GM19035 (cell line): ENCODE results near the gene OSBPL10.
A peak's percentile ranks its signal among the peaks of the same experiment; 100 is the strongest.
"Not testable (repeated sequence)": the region's sequence is repeated elsewhere in the genome, so short reads cannot be mapped to it uniquely, and the experiment has no call there.

ENCODE experiments used
- ATAC-seq: cut with Tn5 transposase; IDR thresholded peaks from one replicate; pipeline ENCODE4 v1.9.1; 2021; ENCODE audit not compliant: unreplicated experiment

OSBPL10 gene

DNA sequence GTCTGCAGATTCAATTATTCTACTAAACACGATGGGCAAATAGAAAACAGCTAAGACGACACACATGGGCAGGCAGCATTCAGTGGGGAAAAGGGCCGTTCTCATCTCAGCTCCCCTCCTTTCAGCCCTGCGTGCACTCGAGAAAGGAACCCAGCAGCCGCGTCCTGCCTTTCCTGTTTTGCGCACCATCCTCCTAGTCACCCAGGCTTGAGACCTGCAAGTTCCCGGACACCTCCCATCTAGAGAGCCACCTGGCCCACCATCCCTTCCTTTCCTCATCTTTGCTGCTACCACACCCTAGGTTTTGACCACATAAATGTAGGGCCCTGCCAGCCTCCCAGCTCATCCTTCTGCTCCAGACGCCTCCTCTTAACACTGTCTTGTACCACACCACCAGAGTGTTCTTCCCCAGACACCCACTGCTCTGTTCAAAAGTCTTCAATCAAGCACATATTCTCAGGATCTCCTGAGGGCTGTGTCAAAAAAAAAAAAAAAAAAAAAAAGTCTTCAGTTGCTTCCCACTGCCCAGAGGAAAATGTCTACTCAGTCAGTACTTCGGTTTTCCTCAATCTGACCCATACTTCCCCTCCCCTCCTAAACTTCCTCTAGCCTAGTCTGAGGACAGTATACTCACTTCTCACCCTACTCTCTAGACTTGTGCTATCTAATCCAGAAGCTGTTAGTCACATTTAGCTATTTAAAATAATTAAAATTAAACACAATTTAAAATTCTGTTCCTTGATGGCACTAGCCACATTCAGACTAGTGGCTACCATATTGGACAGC, 266.4 kb downstream of the OSBPL10 start:
- ATAC-seq, result no peak

DNA sequence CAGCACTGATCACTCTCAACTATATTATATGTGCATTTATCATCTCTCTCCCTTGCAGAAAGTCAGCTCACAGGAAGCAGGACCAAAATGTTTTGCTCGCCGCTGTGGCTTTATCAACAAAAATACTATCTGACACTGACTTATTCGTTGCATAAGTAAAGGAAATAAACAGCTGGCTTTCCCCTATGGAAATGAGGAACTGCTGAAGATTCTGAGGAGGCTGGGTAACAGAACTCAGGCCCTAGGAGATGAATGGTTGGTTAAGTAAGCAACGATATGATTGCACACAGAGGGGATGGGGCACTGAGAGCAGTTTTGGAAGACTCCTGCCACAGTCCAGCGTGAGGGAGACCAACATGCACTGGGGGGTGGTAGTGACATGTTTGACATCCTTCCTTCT, 267.2 kb downstream of the OSBPL10 start:
- ATAC-seq, result no peak

DNA sequence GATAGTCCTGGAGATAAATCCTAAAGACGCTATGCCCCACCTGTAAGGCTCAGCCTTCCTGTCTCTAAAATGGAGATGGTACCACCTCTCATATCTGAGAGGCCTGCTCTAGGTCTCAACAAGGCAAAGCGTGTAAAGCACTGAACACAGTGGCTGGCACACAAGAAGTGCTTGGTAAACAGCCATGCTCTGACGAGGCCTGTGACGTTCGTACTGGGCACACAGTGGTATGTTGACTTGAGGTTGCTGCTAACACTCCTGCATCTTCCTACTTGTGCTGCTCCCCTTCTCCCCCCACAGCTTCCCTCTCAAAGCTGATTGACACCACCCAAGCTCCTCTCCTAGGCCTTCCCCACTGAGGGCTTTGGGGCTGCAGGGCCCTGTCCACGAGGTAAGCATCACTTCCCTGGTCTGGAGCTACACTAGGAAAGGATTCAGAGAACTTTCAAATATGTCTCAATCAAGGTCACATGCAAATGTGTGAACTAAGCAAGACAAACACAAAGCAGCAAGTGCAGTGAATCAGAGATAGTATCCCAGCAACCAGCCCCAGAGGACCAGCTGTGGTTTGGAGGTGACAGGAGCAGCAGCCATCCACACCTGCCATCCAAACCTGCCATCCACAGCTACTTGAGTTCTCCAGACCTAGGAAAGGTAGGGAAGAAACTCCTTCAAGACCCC, 270.8 kb downstream of the OSBPL10 start:
- no peak for ATAC-seq

DNA sequence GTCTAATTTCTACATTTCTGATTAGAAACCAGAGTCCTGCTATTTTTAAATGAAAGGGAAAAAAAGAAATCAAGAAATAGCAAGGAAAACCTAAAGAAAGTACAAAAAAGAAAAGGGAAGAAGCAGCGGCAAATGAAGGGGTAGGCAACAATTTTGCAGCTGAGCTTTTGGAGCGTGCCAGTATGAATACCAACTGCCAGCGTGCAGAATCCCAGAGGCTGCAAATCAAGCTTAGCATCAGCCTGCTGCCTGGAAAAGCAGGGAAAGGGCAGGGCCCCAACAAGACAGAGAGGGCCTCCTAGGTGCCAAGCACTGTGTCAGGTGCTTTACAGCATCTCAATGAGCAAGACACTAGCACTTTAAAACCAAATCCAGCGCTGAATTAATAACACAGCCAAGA, 271.5 kb downstream of the OSBPL10 start:
- no peak for ATAC-seq

DNA sequence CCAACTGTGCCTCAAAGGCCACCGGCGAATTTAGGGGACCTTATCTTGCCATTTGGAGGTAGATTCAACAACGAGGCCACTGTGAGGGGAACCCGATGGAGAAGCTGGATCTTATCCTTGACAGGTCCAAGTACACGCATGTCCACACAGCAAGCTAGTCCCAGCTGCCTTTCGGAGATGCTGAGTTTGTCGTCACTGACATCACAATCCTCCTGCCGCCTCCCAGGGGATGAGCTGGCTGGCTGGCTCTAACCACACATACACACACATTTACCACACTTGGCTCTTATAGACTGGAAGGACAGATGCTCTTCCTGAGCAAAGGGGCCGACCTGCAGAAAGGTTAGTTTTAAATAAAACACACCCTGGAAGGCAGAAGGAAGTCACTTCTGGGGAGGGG, 272.1 kb downstream of the OSBPL10 start:
- ATAC-seq, result no peak

DNA sequence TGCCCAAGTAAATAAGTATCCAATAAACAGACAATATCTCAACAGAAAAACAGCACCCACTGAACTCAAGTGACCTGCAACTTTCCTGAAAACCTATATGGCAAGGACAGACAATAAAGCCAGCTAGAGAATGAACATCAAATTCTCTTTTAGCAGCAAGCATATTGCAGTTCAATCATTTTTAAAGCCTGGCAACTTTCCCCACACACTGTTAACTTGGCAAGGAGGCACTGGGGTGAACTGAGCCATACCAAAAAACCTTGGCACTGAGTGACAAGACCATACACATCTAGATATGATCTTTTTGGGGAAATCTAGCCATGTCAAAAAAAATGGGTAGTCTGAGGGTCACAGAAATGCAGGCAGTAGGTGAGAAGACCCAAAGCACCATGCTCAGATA, 273.8 kb downstream of the OSBPL10 start:
- no peak for ATAC-seq

DNA sequence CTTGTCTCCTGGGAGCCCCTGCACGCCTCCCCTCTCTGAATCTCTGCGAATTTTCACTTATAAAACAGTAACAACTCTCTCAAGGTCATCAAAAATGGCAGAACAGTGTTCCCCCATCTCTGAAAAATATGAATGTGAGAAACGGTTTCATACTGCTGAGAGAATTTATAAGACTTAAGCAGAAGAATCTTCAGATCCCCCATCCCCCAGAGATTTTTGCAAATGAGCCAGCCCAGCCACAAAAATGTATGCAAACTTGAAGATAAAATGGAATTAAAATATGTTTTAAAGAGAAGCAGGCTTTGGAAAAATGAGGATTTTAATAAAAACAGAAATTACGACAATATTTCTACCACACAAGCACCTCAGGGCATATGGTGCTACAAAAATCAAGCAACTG, 275.3 kb downstream of the OSBPL10 start:
- ATAC-seq, result no peak

DNA sequence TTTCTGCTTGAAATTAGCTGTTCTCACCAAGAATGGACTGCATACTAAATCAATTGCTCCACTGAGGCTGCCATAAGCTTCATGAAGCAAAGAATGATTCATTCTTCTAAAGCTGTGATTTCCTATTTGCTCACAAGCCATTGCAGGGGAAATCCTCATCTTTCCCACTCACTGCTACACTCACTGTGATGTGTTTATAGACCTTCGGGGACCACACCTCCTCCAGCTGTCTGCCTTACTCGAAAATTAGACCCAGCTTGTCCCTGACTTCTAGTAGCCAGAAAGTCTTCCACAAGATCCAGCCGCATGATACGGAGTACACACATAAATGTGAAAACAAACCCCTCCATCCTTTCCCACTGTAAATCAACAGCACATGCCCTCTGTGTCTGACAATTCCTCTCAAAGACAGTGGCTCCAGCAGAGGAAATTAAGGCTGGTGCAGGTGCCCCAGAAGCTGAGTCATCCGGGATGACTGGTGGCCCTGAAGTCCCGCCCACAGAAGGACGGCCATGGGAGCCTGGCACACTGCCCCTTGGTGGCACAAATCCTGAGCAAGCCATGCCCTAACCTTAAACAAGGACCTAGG, 276.4 kb downstream of the OSBPL10 start:
- ATAC-seq, result no peak

DNA sequence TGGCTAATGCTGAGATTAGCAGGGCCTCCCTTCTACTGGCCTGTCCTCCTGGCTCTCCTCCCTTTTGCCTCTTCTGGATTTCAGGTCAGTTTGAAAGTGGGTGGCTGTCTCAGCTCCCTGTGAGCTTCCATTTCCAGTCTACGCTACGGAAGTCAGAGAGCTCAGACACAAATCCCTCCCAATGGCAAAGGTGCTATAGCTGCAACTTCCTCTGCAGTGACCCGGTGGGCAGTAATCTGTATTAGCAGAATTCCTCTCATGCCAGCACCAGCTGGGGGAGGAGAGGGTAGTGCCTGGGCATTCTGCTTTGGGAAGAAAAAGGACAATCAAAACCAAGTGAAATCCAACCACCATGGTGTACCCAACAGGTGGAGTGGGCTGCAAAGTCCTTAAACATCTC, 276.9 kb downstream of the OSBPL10 start:
- ATAC-seq, result no peak

DNA sequence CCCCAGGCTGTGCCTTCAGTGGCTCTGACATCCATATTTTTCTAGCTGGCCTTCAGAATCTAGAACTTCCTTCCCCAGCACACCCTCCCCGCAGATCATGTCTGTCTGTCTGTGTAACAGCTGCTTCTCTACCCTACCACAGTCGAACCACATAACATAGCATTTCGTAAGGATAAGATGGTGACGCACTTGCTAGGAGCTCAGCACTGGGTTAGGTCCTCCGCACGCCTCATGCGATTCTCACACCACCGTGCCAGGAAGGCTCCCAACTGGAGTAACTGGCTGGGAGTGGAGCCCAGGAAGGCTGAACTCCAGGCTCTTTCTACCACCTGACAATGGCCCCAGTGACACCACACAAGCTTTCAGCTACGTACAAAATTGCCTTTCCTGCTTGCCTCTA, 279.8 kb downstream of the OSBPL10 start:
- ATAC-seq, result no peak

DNA sequence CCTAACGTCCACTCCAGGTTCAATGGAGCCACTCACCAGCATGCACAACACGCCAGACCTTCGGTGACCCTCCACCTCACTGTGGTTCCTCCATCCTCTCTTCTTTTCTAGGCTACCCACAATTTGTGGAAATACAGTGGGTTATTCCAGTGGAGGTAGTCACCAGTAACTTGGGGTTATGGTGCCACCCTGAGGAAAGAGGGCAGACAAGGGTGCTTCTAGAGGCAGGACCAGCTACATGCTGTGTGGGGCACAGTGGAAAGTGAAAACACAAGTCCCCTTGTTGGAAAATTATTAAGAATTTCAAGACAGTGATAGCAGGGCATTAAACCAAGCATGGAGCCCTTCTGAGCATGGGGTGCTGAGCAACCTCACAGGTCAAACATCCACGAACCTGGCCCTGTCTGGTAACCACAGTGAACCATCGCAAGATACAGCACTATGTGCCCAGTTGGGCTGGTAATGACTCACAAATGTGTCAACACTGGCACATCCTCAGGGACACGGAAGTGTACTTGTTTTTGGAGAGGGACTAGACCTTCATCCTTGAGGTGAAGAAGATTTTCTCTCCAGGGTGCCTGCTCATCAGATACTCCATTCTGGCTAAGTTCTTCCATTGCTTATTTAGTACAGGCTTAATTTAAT, 281.6 kb downstream of the OSBPL10 start:
- ATAC-seq, result no peak

DNA sequence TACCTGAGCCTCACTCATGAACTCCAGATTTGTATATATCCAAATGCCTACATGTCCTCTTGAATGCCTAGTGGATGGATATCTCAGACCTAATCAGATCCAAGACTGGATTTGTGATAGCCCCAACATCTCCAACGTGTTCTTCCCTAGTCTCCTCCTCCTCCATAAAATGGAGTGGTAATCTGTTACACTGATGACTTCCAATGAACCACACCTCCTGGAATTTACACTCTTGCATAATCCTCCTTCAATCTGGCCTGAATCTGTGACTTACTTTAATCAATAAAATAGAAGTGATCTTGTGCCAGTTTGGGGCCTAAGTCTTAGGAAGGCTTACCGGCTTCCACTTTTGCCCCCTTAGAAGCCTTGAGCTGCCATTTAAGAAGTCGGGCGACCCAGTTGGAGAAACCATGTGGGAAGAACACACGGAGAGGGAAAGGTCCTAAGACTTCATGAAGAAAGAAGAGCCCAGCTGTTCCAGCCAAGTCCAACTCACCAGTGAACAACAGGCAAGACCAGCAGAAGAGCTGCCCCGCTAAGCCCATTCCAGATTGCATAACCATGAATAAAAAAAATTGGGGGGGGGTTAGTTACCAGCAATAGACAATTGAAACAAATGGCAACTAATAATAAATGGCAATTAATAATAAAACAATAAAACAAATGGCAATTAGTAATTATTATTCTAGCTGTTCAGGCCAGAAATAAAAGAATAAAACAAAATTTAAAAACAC, 284.1 kb downstream of the OSBPL10 start:
- no peak for ATAC-seq

DNA sequence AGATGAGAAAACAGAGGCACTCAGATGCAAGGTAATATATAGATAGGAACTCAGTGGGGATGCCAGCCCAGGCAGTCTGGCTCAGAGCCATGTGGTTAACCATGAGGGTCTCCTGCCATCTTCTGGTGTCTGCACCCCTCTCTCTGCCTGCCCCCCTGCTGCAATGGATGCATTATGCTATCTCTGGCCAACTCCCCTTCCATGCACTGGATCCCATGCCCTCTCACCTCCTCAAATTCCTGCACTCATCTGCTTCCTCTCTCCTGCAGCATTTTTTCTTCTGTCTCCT, 285.1 kb downstream of the OSBPL10 start:
- no peak for ATAC-seq

DNA sequence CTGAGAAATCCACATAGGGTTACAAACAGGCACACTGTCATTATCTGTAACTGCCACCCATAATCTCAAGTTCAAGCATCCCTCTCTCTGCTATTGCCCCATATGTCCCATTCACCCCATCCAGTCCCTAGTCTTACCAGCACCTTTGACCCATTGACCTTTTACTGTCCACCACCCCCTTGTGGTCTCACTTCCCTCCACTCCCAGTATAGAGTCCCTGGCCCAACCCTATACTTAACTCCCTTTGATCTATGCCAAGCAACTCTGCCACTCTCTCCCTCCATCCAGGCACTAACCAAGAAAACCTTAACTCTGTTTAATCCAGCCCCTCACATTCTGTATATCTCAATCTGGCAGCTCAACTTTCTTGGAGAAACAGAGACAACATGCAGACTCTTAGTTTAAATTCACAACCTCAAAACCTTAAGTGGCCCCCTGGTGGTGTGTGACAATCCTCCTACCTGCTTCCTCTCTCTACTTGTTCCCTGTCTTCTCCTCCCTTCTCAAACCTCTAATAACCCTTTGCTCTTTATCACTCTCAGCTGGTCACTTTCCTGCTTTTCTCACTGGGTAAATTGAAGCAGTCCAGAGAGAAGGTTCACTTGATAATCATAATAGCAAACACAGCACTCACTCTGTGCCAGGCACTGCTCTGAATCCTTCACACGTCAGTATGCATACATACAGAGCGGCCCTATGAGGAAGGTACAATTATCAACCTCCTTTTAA, 285.6 kb downstream of the OSBPL10 start:
- ATAC-seq, result peak; percentile 56

DNA sequence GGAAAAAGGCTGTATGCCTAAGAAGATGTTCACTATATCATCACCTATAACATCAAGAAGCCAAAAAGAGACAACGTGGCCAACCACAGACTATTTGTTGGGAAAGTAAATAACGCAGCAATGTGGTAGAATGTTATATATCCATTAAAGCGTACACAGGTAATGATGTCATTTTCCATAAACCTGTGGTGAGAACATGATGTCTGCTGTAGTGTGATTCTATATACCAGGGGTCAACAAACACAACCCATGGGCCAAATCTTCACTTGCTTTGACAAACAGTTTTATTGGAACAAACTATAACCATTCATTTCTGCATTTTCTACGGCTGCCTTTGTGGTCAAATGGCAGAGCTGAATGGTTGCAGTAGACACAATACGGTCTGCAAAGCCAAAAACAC, 287.7 kb downstream of the OSBPL10 start:
- ATAC-seq, result no peak

DNA sequence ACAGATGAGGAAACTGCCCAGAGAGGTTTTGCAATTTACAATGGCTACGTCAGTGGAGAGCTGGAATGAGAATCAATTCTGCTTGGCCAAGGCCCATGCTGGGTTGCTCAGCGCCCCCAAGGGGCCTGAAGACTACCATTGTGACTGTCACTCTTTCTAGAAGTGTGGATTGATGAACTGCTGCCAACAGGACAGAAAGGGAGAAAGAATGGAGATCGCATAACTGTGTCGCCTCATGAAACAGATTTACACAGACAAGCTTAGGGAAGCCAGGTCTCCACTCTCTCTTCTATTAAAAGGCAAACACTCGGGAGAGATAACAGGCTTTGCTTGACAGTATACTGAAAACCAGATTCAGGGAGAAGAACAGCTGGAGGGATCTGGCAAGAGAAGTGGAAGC, 288.3 kb downstream of the OSBPL10 start:
- no peak for ATAC-seq

DNA sequence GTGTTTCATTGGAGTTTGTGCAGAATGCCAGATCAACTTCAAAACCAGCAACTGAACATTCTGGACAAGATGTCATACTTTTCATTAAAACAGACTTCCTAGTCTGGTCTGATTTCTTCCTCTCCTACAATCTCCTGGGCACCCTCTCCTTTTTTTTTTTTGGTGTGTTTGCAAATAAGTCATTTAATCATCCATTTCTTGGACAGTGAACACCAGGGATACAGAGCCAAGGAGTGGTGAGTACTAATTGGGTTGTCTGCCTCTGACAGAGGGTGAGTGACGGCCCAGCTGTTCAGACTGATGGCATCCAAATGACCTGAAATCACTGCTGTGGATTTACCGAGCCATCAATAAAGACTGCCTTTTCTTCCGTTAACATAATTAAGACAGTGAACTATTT, 290.3 kb downstream of the OSBPL10 start:
- ATAC-seq, result no peak

DNA sequence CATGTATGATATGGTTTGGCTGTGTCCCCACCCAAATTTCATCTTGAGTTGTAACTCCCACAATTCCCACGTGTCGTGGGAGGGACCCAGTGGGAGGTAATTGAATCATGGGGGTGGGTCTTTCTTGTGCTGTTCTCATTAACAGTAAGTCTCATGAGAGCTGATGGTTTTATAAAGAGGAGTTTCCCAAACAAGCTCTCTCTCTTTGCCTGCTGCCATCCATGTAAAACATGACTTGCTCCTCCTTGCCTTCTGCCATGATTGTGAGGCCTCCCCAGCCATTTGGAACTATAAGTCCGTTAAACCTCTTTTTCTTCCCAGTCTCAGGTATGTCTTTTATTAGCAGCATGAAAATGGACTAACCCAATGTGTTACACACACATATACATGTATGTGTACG, 291.5 kb downstream of the OSBPL10 start:
- not testable (repeated sequence) for ATAC-seq

DNA sequence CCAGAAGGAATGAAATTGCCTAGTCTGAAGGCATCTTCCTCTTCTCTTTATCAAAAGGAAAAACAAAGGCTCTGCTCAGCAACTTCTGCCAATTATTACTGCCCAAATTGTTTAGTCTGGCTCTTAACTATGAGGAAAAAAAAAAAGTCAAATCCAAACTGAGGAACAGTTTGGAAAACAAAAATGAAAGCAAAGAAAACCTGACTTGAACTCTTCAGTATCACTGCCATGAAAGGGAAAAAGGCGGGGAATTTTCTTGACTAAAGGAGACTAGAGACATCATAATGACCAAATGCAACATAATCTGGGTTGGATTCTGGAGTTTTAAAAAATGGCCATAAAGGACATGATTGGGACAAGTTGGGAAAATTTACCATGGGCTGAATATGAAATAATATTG, 292.1 kb downstream of the OSBPL10 start:
- ATAC-seq, result no peak

DNA sequence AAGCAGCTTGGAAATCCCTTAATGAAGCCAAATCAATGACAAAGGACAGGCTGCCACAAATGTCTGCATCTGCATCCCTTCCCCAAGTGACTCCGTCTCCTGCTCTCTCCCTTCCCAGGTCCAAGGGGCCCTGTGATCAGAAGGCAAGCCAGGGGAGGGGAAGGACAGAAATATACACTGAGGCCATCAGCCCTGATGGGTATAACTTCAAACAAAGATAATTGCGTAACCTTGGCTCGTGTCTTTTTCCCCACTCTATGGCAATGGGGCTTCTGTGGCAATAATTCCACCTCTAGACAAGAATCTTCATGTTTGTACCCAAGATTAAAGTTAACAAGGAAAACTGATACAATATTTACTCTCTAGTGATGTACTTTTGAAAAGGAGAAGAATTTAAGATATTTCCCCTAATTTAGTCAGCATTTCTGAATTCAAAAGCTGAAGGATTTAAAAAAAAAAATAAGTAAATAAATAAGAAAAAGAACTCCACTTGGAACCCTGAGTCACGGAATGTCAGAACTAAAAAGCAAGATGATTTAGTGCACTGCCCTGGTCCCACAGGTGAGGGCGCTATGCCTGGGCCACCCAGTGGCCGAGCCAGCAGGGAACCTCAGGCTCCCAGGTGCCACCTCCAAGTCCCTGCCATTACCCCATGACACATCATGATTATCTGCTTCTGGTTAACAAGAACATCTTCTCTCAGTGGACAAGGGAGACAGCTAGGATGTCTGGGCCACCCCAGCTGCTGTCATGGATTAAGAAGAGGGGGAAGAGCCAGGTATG, 293.9 kb downstream of the OSBPL10 start:
- no peak for ATAC-seq
